HepG2 (cell line): ENCODE results near the gene PRM2. TPM values are rescaled to one million over a fixed set of nuclear protein-coding genes. Genes with fewer than 3 reads are reported as not detected.

Experiments
- ATF7 ChIP-seq, 2 experiments: fragments of 450-650 bp in 1 of 2; sonication (generic) in 1 of 2; formaldehyde crosslinking in 1 of 2; IDR thresholded peaks; 2 replicates each; pipeline versions ENCODE4 v1.4.0 to v1.6.1; 2016 to 2020; ENCODE audit warnings: antibody characterized with exemption in 1 of 2, mild to moderate bottlenecking in 1 of 2, missing genetic modification reagents in 1 of 2
- JARID2 ChIP-seq: sonication (generic); formaldehyde crosslinking; IDR thresholded peaks from 2 replicates; pipeline ENCODE4 v1.8.1; 2023; ENCODE audit warnings: missing genetic modification reagents, inconsistent platforms; ENCODE audit not compliant: insufficient replicate concordance
- MTERF4 ChIP-seq: sonication (generic); formaldehyde crosslinking; IDR thresholded peaks from 2 replicates; pipeline ENCODE4 v1.8.0; 2023; ENCODE audit warnings: mild to moderate bottlenecking, missing genetic modification reagents
- MTF1 ChIP-seq: sonication (generic); formaldehyde crosslinking; IDR thresholded peaks from 2 replicates; pipeline ENCODE4 v1.5.0; 2020; ENCODE audit warnings: missing genetic modification reagents
- MXI1 ChIP-seq: IDR thresholded peaks from 3 replicates; pipeline ENCODE4 v1.6.1; 2012; ENCODE audit warnings: low read depth, low read length, inconsistent platforms, borderline replicate concordance
- NFE2L1 ChIP-seq: sonication (generic); formaldehyde crosslinking; IDR thresholded peaks from 2 replicates; pipeline ENCODE4 v1.4.0; 2020; ENCODE audit warnings: missing genetic modification reagents, mild to moderate bottlenecking, borderline replicate concordance
- ONECUT2 ChIP-seq: sonication (generic); formaldehyde crosslinking; IDR thresholded peaks from 2 replicates; pipeline ENCODE4 v1.4.0; 2020; ENCODE audit warnings: missing genetic modification reagents
- POLR2AphosphoS2 ChIP-seq: IDR thresholded peaks from 2 replicates; pipeline ENCODE4 v1.6.1; 2011; ENCODE audit warnings: low read depth, low read length, improper control_type of control experiment
- RELA ChIP-seq: sonication (generic); formaldehyde crosslinking; IDR thresholded peaks from 2 replicates; pipeline ENCODE4 v1.4.0; 2020; ENCODE audit warnings: missing genetic modification reagents
- SRSF4 ChIP-seq: fragments of 200-400 bp; formaldehyde crosslinking; IDR thresholded peaks from one replicate; pipeline ENCODE4 v1.6.1; 2018; ENCODE audit warnings: mild to moderate bottlenecking, low read depth, low read length, moderate library complexity; ENCODE audit not compliant: poor library complexity, severe bottlenecking
- TEAD3 ChIP-seq: optimal IDR thresholded peaks from 2 replicates; pipeline ENCODE3; 2016; ENCODE audit warnings: borderline replicate concordance
- THAP7 ChIP-seq: sonication (generic); formaldehyde crosslinking; IDR thresholded peaks from 2 replicates; pipeline ENCODE4 v1.8.1; 2023; ENCODE audit warnings: mild to moderate bottlenecking, missing genetic modification reagents
- YEATS2 ChIP-seq: sonication (generic); formaldehyde crosslinking; IDR thresholded peaks from 2 replicates; pipeline ENCODE4 v1.4.0; 2020; ENCODE audit warnings: missing genetic modification reagents, borderline replicate concordance
- ZBTB3 ChIP-seq: sonication (generic); formaldehyde crosslinking; IDR thresholded peaks from 2 replicates; pipeline ENCODE4 v1.4.0; 2020; ENCODE audit warnings: low read depth, mild to moderate bottlenecking, moderate library complexity, missing genetic modification reagents, borderline replicate concordance
- ZKSCAN8 ChIP-seq: IDR thresholded peaks from 2 replicates; pipeline ENCODE4 v1.6.1; 2016; ENCODE audit warnings: borderline replicate concordance, missing genetic modification reagents, missing compliant biosample characterization
- ZMAT5 ChIP-seq: sonication (generic); formaldehyde crosslinking; IDR thresholded peaks from 2 replicates; pipeline ENCODE4 v1.5.0; 2020; ENCODE audit warnings: mild to moderate bottlenecking, low read depth, missing genetic modification reagents, borderline replicate concordance
- ZMYM2 ChIP-seq: sonication (generic); formaldehyde crosslinking; IDR thresholded peaks from 2 replicates; pipeline ENCODE4 v1.8.0; 2022; ENCODE audit warnings: mild to moderate bottlenecking, missing genetic modification reagents
- ZNF142 ChIP-seq: sonication (generic); formaldehyde crosslinking; IDR thresholded peaks from 2 replicates; pipeline ENCODE4 v1.4.0; 2020; ENCODE audit warnings: missing genetic modification reagents
- ZNF143 ChIP-seq: sonication (generic); formaldehyde crosslinking; IDR thresholded peaks from 2 replicates; pipeline ENCODE4 v1.4.0; 2020; ENCODE audit warnings: missing genetic modification reagents
- ZNF253 ChIP-seq: sonication (generic); formaldehyde crosslinking; IDR thresholded peaks from 2 replicates; pipeline ENCODE4 v1.8.0; 2022; ENCODE audit warnings: mild to moderate bottlenecking, missing genetic modification reagents, borderline replicate concordance
- ZNF550 ChIP-seq: sonication (generic); formaldehyde crosslinking; IDR thresholded peaks from 2 replicates; pipeline ENCODE4 v1.4.0; 2020; ENCODE audit warnings: mild to moderate bottlenecking, missing genetic modification reagents, borderline replicate concordance
- ZNF557 ChIP-seq: sonication (generic); formaldehyde crosslinking; IDR thresholded peaks from 2 replicates; pipeline ENCODE4 v1.4.0; 2020; ENCODE audit warnings: missing genetic modification reagents
- ZNF619 ChIP-seq: sonication (generic); formaldehyde crosslinking; IDR thresholded peaks from 2 replicates; pipeline ENCODE4 v1.4.0; 2020; ENCODE audit warnings: mild to moderate bottlenecking, missing genetic modification reagents
- ZNF780A ChIP-seq: sonication (generic); formaldehyde crosslinking; IDR thresholded peaks from 2 replicates; pipeline ENCODE4 v1.8.0; 2022; ENCODE audit warnings: mild to moderate bottlenecking, missing genetic modification reagents, moderate library complexity
- polyA plus RNA-seq, 8 experiments: library from polyadenylated mRNA; depleted of rRNA in 3 of 8; stranded (reverse) in 7 of 8; unstranded in 1 of 8; fragments of >200 nt; fragmentation: Illumina TruSeq in 4 of 8; extraction: Trizol in 4 of 8; gene quantifications; 2 replicates each; pipeline versions ENCODE4 v1.2.1 to v1.2.3, GENCODE V29; 2011 to 2016; ENCODE audit warnings: low read depth in 4 of 8, missing spikeins in 1 of 8, mixed read lengths in 1 of 8; ENCODE audit not compliant: insufficient read depth in 1 of 8
- total RNA-seq, 5 experiments: library from RNA; depleted of rRNA; stranded (reverse); fragments of >200 nt; fragmentation: Illumina TruSeq; extraction: Trizol; gene quantifications; 2 replicates each; pipeline ENCODE4 v1.2.3, GENCODE V29; 2016; ENCODE audit warnings: low read depth in 1 of 5

The PRM2 gene
- total and polyA plus RNA-seq, 2 of the 13 experiments (the other 11 are each of a cell fraction or from before 2014, with no cell fraction given): 0.54 TPM; not detected in 1

- no peak for TF ChIP-seq THAP7 (CRISPR knock-in tag)
- TF ChIP-seq ZMAT5 (CRISPR knock-in tag): no peak
- no peak for TF ChIP-seq ZBTB3 (CRISPR knock-in tag)
- TF ChIP-seq ZNF253 (CRISPR knock-in tag): no peak
- no peak for TF ChIP-seq JARID2
- no peak for TF ChIP-seq ZMYM2
- no peak for TF ChIP-seq MTF1 (CRISPR knock-in tag)
- no peak for TF ChIP-seq YEATS2 (CRISPR knock-in tag)
- no peak for TF ChIP-seq ZKSCAN8 (CRISPR knock-in tag)
- TF ChIP-seq MTERF4 (CRISPR knock-in tag): no peak
- no peak for TF ChIP-seq ZNF780A (CRISPR knock-in tag)
- no peak for TF ChIP-seq TEAD3 (CRISPR knock-in tag)
- no peak for TF ChIP-seq ZNF550
- no peak; the same call in 1 of the 2 replicates for TF ChIP-seq ZNF142 (CRISPR knock-in tag)
- no peak for TF ChIP-seq ZNF143 (CRISPR knock-in tag)
- no peak for TF ChIP-seq NFE2L1 (CRISPR knock-in tag)
- no peak for TF ChIP-seq ONECUT2 (CRISPR knock-in tag)
- TF ChIP-seq SRSF4: no peak
- TF ChIP-seq ATF7 (IDR thresholded peaks at IDR 0.05): no peak
- no peak for TF ChIP-seq ATF7 (CRISPR knock-in tag; IDR thresholded peaks at IDR 0.05)
- TF ChIP-seq MXI1: no peak
- no peak for TF ChIP-seq POLR2AphosphoS2
- TF ChIP-seq ZNF619: no peak
- no peak for TF ChIP-seq ZNF557 (CRISPR knock-in tag)
- no peak for TF ChIP-seq RELA (CRISPR knock-in tag)
Measured at GRCh38 chr16:11256661-11257130, 19.6 kb downstream of the PRM2 start (continued).
